ENCODE measurements around the gene GYPB.
"Not testable (repeated sequence)": the region's sequence is repeated elsewhere in the genome, so short reads cannot be mapped to it uniquely, and the experiment has no call there.

Gene GYPB

GRCh38 chr4:144019277-144019676, at the start of gene GYPB:
Gene GYPB, minus strand, starts transcription at chr4:144019380. Its CDS starts 93 bp downstream, at chr4:144019287.
- DNase-seq, result not testable (repeated sequence)

GRCh38 chr4:144061556-144061955, 42.4 kb upstream of the GYPB start:
- not testable (repeated sequence) for DNase-seq

GRCh38 chr4:144060234-144060859, 41.2 kb upstream of the GYPB start:
- not testable (repeated sequence) for DNase-seq

GRCh38 chr4:144056800-144057199, 37.6 kb upstream of the GYPB start:
- no peak for DNase-seq

GRCh38 chr4:144055336-144055735, 36.2 kb upstream of the GYPB start:
- DNase-seq, result not testable (repeated sequence)

- not testable (repeated sequence) for DNase-seq
Observed at GRCh38 chr4:144051494-144051893, 32.3 kb upstream of the GYPB start.

- not testable (repeated sequence) for DNase-seq
Observed at GRCh38 chr4:144050631-144051030, 31.5 kb upstream of the GYPB start.

- DNase-seq, result not testable (repeated sequence)
Observed at GRCh38 chr4:144049495-144050424, 30.6 kb upstream of the GYPB start.

- not testable (repeated sequence) for DNase-seq
Observed at GRCh38 chr4:144044936-144045335, 25.8 kb upstream of the GYPB start.

- DNase-seq, result not testable (repeated sequence)
Observed at GRCh38 chr4:144032580-144032979, 13.4 kb upstream of the GYPB start.

GRCh38 chr4:144031875-144032274, 12.7 kb upstream of the GYPB start:
- not testable (repeated sequence) for DNase-seq

- not testable (repeated sequence) for DNase-seq
Observed at GRCh38 chr4:144031369-144031768, 12.2 kb upstream of the GYPB start.

GRCh38 chr4:144030708-144031107, 11.5 kb upstream of the GYPB start:
- not testable (repeated sequence) for DNase-seq

- DNase-seq, result not testable (repeated sequence)
Observed at GRCh38 chr4:144026682-144027081, 7.5 kb upstream of the GYPB start.

GRCh38 chr4:144024399-144025053, 5.3 kb upstream of the GYPB start:
- not testable (repeated sequence) for DNase-seq

GRCh38 chr4:144022772-144023400, 3.7 kb upstream of the GYPB start:
- not testable (repeated sequence) for DNase-seq

GRCh38 chr4:144021336-144021990, 2.3 kb upstream of the GYPB start:
- DNase-seq, result not testable (repeated sequence)

GRCh38 chr4:144018223-144019000, 768 bp downstream of the GYPB start:
- not testable (repeated sequence) for DNase-seq

GRCh38 chr4:144017271-144017670, 1.9 kb downstream of the GYPB start:
- DNase-seq, result not testable (repeated sequence)

- DNase-seq, result not testable (repeated sequence)
Observed at GRCh38 chr4:144016057-144016605, 3.0 kb downstream of the GYPB start.

- no peak for DNase-seq
Observed at GRCh38 chr4:144014808-144015207, 4.4 kb downstream of the GYPB start.
